CD4-positive, alpha-beta T cell (primary cell): ENCODE results near the gene OR2D3. TPM values are rescaled to one million over a fixed set of nuclear protein-coding genes. Genes with fewer than 3 reads are reported as not detected.
"Not testable (repeated sequence)": the region's sequence is repeated elsewhere in the genome, so short reads cannot be mapped to it uniquely, and the experiment has no call there.

Experiments
- ATAC-seq: fragments of 200-7000 bp; cut with Tn5 transposase; one replicate; pipeline ENCODE4 v1.10.0; 2022; ENCODE audit warnings: mild to moderate bottlenecking; ENCODE audit not compliant: poor library complexity
- CTCF ChIA-PET: fragments of 350-600 bp; sonication (Branson Sonifier 250); formaldehyde crosslinking; loops from one replicate; lab custom pipeline; 2021; ENCODE audit warnings: antibody characterized with exemption, inconsistent platforms; lab: Charles Lee
- POLR2A ChIA-PET: fragments of 350-600 bp; sonication (Branson Sonifier 250); formaldehyde crosslinking; loops from one replicate; lab custom pipeline; 2021; ENCODE audit warnings: antibody characterized with exemption, inconsistent platforms; lab: Charles Lee
- DNase-seq, 14 experiments: peaks; one replicate each; pipeline ENCODE4 v3.0.0-alpha.2; 2013 to 2020; ENCODE audit warnings: mixed read lengths in 2 of 14
- H3K27ac ChIP-seq, 2 donors: one replicate each; pipeline versions ENCODE4 v1.5.1 to v1.7.0; 2013; ENCODE audit warnings: low read length in 2 of 2, low read depth in 1 of 2, mild to moderate bottlenecking in 1 of 2
- H3K27me3 ChIP-seq, 2 experiments: 1 replicate in 1 of 2; 2 replicates in 1 of 2; pipeline versions ENCODE4 v1.6.1 to v1.7.0; 2013; ENCODE audit warnings: low read length in 2 of 2, control low read depth in 1 of 2, mild to moderate bottlenecking in 1 of 2, moderate library complexity in 1 of 2; ENCODE audit not compliant: insufficient read depth in 2 of 2, control insufficient read depth in 1 of 2
- H3K36me3 ChIP-seq: one replicate; pipeline ENCODE4 v1.6.1; 2013; ENCODE audit warnings: low read length, control low read depth; ENCODE audit not compliant: insufficient read depth
- H3K4me1 ChIP-seq: one replicate; pipeline ENCODE4 v1.6.1; 2013; ENCODE audit warnings: low read length, control low read depth; ENCODE audit not compliant: insufficient read depth
- H3K4me3 ChIP-seq: one replicate; pipeline ENCODE4 v1.5.1; 2013; ENCODE audit warnings: mild to moderate bottlenecking, low read length, moderate library complexity
- H3K9me3 ChIP-seq, 2 experiments: 1 replicate in 1 of 2; 2 replicates in 1 of 2; pipeline versions ENCODE4 v1.6.1 to v1.7.0; 2013; ENCODE audit warnings: low read length in 2 of 2, mild to moderate bottlenecking in 2 of 2, control low read depth in 1 of 2, moderate library complexity in 1 of 2; ENCODE audit not compliant: control insufficient read depth in 1 of 2, insufficient read depth in 1 of 2
- H3K27ac Mint-ChIP-seq: one replicate; pipeline ENCODE4 v1.8.0; 2020; ENCODE audit warnings: mixed read lengths
- H3K27me3 Mint-ChIP-seq: one replicate; pipeline ENCODE4 v1.8.0; 2021; ENCODE audit warnings: mixed read lengths
- H3K36me3 Mint-ChIP-seq: one replicate; pipeline ENCODE4 v1.8.0; 2021; ENCODE audit warnings: low read depth, mixed read lengths
- H3K4me1 Mint-ChIP-seq: one replicate; pipeline ENCODE4 v1.8.0; 2021; ENCODE audit warnings: low read depth, mixed read lengths
- H3K4me3 Mint-ChIP-seq: one replicate; pipeline ENCODE4 v1.8.0; 2020; ENCODE audit warnings: mild to moderate bottlenecking, mixed read lengths
- H3K9me3 Mint-ChIP-seq: one replicate; pipeline ENCODE4 v1.8.0; 2020; ENCODE audit warnings: mixed read lengths
- intact Hi-C, 2 experiments: fragments of 100-400 bp; cut with DNase I in 1 of 2; cut with micrococcal nuclease in 1 of 2; formaldehyde crosslinking; loops; one replicate each; pipeline versions ENCODE4 v1.15.1 to v1.9.0; 2023 to 2025; cut with DNase I, micrococcal nuclease
- total RNA-seq, 174 experiments: library from RNA in 2 of 174; stranded (reverse) in 2 of 174; gene quantifications; one replicate each; pipeline ENCODE4 v1.2.3 and lab custom pipeline; 2021 to 2026
- TF ChIP-seq, protein P1 (sequence below): fragments of 200-600 bp; IDR thresholded peaks from one replicate; pipeline ENCODE4 v1.8.0; 2022; ENCODE audit warnings: antibody characterized with exemption, mild to moderate bottlenecking

OR2D3 gene
- total RNA-seq, 2 experiments from 2014 or later = not detected

DNA sequence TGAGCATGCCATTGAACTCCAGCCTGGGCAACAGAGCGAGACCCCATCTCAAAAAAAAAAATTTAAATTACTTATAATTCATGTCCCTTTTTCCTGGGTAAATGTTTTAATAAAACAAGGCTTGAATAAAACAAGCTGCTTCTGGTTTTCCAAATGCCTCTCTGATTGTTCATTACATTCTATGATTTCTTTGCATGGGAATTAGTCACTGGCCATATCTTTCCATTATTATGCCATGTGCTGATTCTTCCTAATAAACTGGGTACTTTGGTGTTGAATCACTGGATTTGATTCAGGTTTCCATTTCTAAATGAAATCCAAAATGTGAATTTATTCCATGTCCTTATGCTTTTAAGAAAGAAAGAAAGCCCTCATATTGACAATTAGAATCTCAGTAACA, 48.0 kb downstream of the OR2D3 start:
- intact Hi-C loops = no loop called here
- Histone ChIP-seq H3K9me3 (no peaks in the 10 kb centered on the region), H3K36me3 (no peaks in the 10 kb centered on the region), H3K27ac (no peak overlapping the region), H3K4me1 (no peaks in the 10 kb centered on the region), H3K4me3 (no peak overlapping the region), H3K27me3 (no peaks in the 10 kb centered on the region)
- no peak for ATAC-seq
- TF ChIP-seq, protein P1, sequence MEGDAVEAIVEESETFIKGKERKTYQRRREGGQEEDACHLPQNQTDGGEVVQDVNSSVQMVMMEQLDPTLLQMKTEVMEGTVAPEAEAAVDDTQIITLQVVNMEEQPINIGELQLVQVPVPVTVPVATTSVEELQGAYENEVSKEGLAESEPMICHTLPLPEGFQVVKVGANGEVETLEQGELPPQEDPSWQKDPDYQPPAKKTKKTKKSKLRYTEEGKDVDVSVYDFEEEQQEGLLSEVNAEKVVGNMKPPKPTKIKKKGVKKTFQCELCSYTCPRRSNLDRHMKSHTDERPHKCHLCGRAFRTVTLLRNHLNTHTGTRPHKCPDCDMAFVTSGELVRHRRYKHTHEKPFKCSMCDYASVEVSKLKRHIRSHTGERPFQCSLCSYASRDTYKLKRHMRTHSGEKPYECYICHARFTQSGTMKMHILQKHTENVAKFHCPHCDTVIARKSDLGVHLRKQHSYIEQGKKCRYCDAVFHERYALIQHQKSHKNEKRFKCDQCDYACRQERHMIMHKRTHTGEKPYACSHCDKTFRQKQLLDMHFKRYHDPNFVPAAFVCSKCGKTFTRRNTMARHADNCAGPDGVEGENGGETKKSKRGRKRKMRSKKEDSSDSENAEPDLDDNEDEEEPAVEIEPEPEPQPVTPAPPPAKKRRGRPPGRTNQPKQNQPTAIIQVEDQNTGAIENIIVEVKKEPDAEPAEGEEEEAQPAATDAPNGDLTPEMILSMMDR = no peak
- no peak overlapping the region for H3K27ac Mint-ChIP-seq
- peaks cover 2% of the 10 kb centered on the region for H3K9me3 Mint-ChIP-seq
- no peaks in the 10 kb centered on the region for H3K4me1 Mint-ChIP-seq
- H3K36me3 Mint-ChIP-seq = no peaks in the 10 kb centered on the region
- no peak overlapping the region for H3K4me3 Mint-ChIP-seq
- ChIA-PET POLR2A (interaction anchor here (0.7 kb wide), 1 partner anchor 50 kb away, joined by 3 read pairs; no protein-coding TSS in a partner anchor), CTCF (no interaction called here)
- DNase-seq = no peak
- no peaks in the 10 kb centered on the region for H3K27me3 Mint-ChIP-seq

DNA sequence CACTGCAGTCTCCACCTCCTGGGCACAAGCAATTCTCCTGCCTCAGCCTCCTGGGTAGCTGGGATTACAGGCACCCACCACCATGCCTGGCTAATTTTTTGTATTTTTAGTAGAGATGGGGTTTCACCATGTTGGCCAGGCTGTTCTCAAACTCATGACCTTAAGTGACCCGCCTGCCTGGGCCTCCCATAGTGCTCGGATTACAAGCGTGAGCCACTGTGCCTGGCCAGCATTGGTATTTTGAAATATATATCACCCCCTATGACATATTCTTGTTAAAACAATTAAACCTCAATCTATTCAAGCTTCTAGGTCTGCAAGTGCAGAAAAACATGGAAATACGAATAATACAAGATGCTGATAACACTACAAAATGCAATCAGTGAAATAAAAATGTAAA, 49.1 kb downstream of the OR2D3 start:
- H3K27ac ChIP-seq, H3K27me3 Mint-ChIP-seq, H3K4me1 ChIP-seq, DNase-seq, CTCF ChIA-PET, H3K4me3 Mint-ChIP-seq, ATAC-seq, H3K36me3 Mint-ChIP-seq, H3K9me3 ChIP-seq, H3K4me3 ChIP-seq, H3K27me3 ChIP-seq, H3K27ac Mint-ChIP-seq, intact Hi-C loops, POLR2A ChIA-PET, H3K9me3 Mint-ChIP-seq, H3K4me1 Mint-ChIP-seq, H3K36me3 ChIP-seq: not testable (repeated sequence)

Other genes with a start within 250 kb of the OR2D3 start
- gene MRPL17, start 237.7 kb upstream of the OR2D3 start, total RNA-seq = 10 to 100 TPM; 12.3 to 14.2 TPM
- under 1 TPM in 1 of 2 experiments, not detected in 1; 0.06 TPM for gene OR2AG2, start 149.0 kb upstream of the OR2D3 start, total RNA-seq
- gene OR2AG1, start 138.0 kb upstream of the OR2D3 start, total RNA-seq = not detected
- not detected for gene OR6A2, start 121.3 kb upstream of the OR2D3 start, total RNA-seq
- gene OR10A5, start 75.3 kb upstream of the OR2D3 start, total RNA-seq = not detected
- gene OR10A2, start 57.9 kb upstream of the OR2D3 start, total RNA-seq = not detected
- gene OR10A4, start 44.4 kb upstream of the OR2D3 start, total RNA-seq = not detected
- not detected for gene OR2D2, start 28.5 kb upstream of the OR2D3 start, total RNA-seq
- 1 to 10 TPM in 1 of 2 experiments, under 1 TPM in 1; 0.87 to 1.1 TPM for gene ZNF215, start 5.4 kb downstream of the OR2D3 start, total RNA-seq
- gene ZNF214, start 99.3 kb downstream of the OR2D3 start, total RNA-seq = not detected
- under 1 TPM in 1 of 2 experiments, not detected in 1; 0.05 TPM for gene NLRP14, start 99.5 kb downstream of the OR2D3 start, total RNA-seq
- under 1 TPM in 1 of 2 experiments, not detected in 1; 0.14 TPM for gene RBMXL2, start 168.0 kb downstream of the OR2D3 start, total RNA-seq